Lower lobe of right lung (tissue), 2 donors: ENCODE results near the gene LHPP. TPM values are rescaled to one million over a fixed set of nuclear protein-coding genes. Genes with fewer than 3 reads are reported as not detected.

Experiments used
- ATAC-seq, 2 donors: fragments of 200-7000 bp; cut with Tn5 transposase; one replicate each; pipeline ENCODE4 v1.9.1; 2020 to 2022; ENCODE audit warnings: mild to moderate bottlenecking in 2 of 2, moderate library complexity in 2 of 2
- DNase-seq: peaks from one replicate; pipeline ENCODE4 v3.0.0-alpha.2; 2020
- H3K27ac ChIP-seq: fragments of 200-600 bp; one replicate; pipeline ENCODE4 v1.8.0; 2022
- H3K27me3 ChIP-seq: fragments of 200-600 bp; one replicate; pipeline ENCODE4 v1.8.0; 2022; ENCODE audit warnings: low read depth
- H3K36me3 ChIP-seq: fragments of 200-600 bp; one replicate; pipeline ENCODE4 v1.8.0; 2022; ENCODE audit warnings: mild to moderate bottlenecking
- H3K4me1 ChIP-seq: fragments of 200-600 bp; one replicate; pipeline ENCODE4 v1.8.0; 2022
- H3K4me3 ChIP-seq: fragments of 200-600 bp; one replicate; pipeline ENCODE4 v1.8.0; 2022; ENCODE audit warnings: mild to moderate bottlenecking
- H3K9me3 ChIP-seq: fragments of 200-600 bp; one replicate; pipeline ENCODE4 v1.8.0; 2022
- intact Hi-C: fragments of 100-400 bp; cut with DNase I; formaldehyde crosslinking; loops from one replicate; pipeline ENCODE4 v1.11.0; 2022
- total RNA-seq: library from RNA; stranded (reverse); fragmentation: NEBNext Ultra II Directional; extraction: Animal tissue kit (Norgen Biotek cat#: 25700); gene quantifications from one replicate; pipeline ENCODE4 v1.2.1, GENCODE V29; 2021
- TF ChIP-seq, protein P1 (sequence below): fragments of 200-600 bp; IDR thresholded peaks from one replicate; pipeline ENCODE4 v1.8.0; 2022; ENCODE audit warnings: antibody characterized with exemption, mild to moderate bottlenecking
- donor health status: DM: no; HTN: yes; CAD: no; lungs with severe emphysema.

LHPP gene
- total RNA-seq, 1 donor from 2014 or later: 17.8 TPM

- Histone ChIP-seq H3K36me3 (no peaks in the 10 kb centered on the region), H3K4me1 (no peaks in the 10 kb centered on the region), H3K4me3 (no peak overlapping the region), H3K27me3 (no peaks in the 10 kb centered on the region), H3K27ac (no peak overlapping the region), H3K9me3 (no peaks in the 10 kb centered on the region)
- ATAC-seq (peak; percentile 5 to 23), DNase-seq (peak; percentile 62)
- intact Hi-C loops: loop anchor here (10.0 kb wide), 1 partner anchor 210 kb away; the partner anchor contains the start of gene FAM53B
- TF ChIP-seq, protein P1, sequence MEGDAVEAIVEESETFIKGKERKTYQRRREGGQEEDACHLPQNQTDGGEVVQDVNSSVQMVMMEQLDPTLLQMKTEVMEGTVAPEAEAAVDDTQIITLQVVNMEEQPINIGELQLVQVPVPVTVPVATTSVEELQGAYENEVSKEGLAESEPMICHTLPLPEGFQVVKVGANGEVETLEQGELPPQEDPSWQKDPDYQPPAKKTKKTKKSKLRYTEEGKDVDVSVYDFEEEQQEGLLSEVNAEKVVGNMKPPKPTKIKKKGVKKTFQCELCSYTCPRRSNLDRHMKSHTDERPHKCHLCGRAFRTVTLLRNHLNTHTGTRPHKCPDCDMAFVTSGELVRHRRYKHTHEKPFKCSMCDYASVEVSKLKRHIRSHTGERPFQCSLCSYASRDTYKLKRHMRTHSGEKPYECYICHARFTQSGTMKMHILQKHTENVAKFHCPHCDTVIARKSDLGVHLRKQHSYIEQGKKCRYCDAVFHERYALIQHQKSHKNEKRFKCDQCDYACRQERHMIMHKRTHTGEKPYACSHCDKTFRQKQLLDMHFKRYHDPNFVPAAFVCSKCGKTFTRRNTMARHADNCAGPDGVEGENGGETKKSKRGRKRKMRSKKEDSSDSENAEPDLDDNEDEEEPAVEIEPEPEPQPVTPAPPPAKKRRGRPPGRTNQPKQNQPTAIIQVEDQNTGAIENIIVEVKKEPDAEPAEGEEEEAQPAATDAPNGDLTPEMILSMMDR: peak; percentile 27
These were observed 72.7 kb downstream of the LHPP start for GRCh38 chr10:124534231-124534798.

- Histone ChIP-seq H3K27ac (no peak overlapping the region), H3K4me1 (no peaks in the 10 kb centered on the region), H3K4me3 (no peak overlapping the region), H3K9me3 (no peaks in the 10 kb centered on the region), H3K36me3 (no peaks in the 10 kb centered on the region), H3K27me3 (no peaks in the 10 kb centered on the region)
- DNase-seq (no peak), ATAC-seq (no peak)
- intact Hi-C loops: loop anchor here (10.0 kb wide), 1 partner anchor 210 kb away; the partner anchor contains the start of gene FAM53B
- TF ChIP-seq, protein P1: no peak
These were observed 73.4 kb downstream of the LHPP start for GRCh38 chr10:124534826-124535601.

- Histone ChIP-seq H3K4me1 (peaks cover 5% of the 10 kb centered on the region), H3K4me3 (no peak overlapping the region), H3K36me3 (no peaks in the 10 kb centered on the region), H3K27me3 (no peaks in the 10 kb centered on the region), H3K27ac (no peak overlapping the region), H3K9me3 (no peaks in the 10 kb centered on the region)
- DNase-seq (no peak), ATAC-seq (no peak)
- TF ChIP-seq, protein P1: no peak
- intact Hi-C loops: loop anchor here (10.0 kb wide), 1 partner anchor 209 kb away; the partner anchor contains the start of gene FAM53B
These were observed 74.3 kb downstream of the LHPP start for GRCh38 chr10:124535731-124536495.

DNA sequence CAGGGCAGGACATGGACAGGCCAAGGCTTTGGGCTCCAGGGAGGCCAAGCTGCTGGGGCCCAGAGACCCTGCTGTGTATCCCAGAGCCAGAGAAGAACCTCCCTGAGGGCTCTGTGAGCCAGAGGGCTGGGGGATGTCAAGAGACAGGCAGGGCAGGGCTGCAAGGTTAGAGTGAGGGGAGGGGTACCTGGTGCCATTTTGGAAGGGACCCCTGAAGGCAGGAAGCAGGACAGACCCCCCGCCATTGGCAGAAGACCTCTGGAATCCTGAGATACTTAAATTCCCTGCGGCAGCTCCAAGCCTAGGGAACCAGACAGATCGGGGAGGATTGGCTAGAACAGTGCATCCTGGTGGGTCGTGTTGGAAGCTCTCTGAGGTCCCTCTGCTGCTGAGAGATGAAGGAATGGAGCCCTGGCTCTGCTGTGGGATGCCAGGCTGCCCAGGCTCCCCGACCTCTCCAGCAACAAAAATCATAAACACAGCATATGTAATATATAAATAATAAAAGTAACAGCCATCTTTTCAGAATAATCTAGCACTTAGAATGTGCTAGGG is 75.0 kb downstream of the LHPP start:
- H3K27me3 ChIP-seq: no peaks in the 10 kb centered on the region
- H3K4me1 ChIP-seq: peaks cover 5% of the 10 kb centered on the region
- TF ChIP-seq, protein P1: no peak
- no peak overlapping the region for H3K27ac ChIP-seq
- ATAC-seq: no peak
- intact Hi-C loops: loop anchor here (10.0 kb wide), 1 partner anchor 208 kb away; the partner anchor contains the start of gene FAM53B
- no peak overlapping the region for H3K4me3 ChIP-seq
- no peaks in the 10 kb centered on the region for H3K9me3 ChIP-seq
- no peak for DNase-seq
- no peaks in the 10 kb centered on the region for H3K36me3 ChIP-seq

- Histone ChIP-seq H3K36me3 (no peaks in the 10 kb centered on the region), H3K27ac (no peak overlapping the region), H3K4me3 (no peak overlapping the region), H3K27me3 (no peaks in the 10 kb centered on the region), H3K4me1 (peaks cover 5% of the 10 kb centered on the region), H3K9me3 (no peaks in the 10 kb centered on the region)
- intact Hi-C loops: loop anchor here (10.0 kb wide), 1 partner anchor 208 kb away; the partner anchor contains the start of gene FAM53B
- TF ChIP-seq, protein P1: no peak
- no peak for ATAC-seq
- no peak for DNase-seq
These were observed 75.6 kb downstream of the LHPP start for GRCh38 chr10:124537166-124537725.
